Lower leg skin (tissue), 3 donors: ENCODE results near the gene PDZK1.
"Not testable (repeated sequence)": the region's sequence is repeated elsewhere in the genome, so short reads cannot be mapped to it uniquely, and the experiment has no call there.

Experiments
- POLR2A ChIP-seq, 2 donors: fragments of 450-650 bp; IDR thresholded peaks; one replicate each; pipeline ENCODE4 v1.6.1; 2016 to 2017; ENCODE audit warnings: antibody characterized with exemption in 2 of 2, mild to moderate bottlenecking in 1 of 2, moderate library complexity in 1 of 2
- TF ChIP-seq, protein P1 (sequence below), 3 donors: fragments of 450-650 bp; IDR thresholded peaks; one replicate each; pipeline ENCODE4 v1.5.1; 2016; ENCODE audit warnings: antibody characterized with exemption in 3 of 3, mild to moderate bottlenecking in 3 of 3, moderate library complexity in 2 of 3

DNA sequence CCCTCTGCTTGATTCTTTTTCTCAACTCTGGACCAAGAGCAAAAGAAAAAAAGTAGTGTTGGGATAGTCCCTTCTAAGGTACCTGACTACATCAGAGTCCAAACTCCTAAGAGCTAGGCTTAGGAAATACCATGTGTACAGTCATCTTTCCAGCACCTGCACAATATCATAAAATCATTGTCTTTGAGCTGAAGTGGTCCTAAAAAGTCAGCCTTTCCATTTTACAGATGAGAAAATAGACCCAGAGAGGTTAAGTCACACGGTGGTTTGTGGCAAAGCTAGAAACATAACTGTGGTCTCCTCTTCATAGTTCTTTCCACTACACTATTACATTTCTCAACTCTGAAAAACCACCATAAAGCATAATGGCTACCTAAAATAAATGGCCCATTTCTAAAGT is 63.2 kb downstream of the PDZK1 start:
- TF ChIP-seq, protein P1, sequence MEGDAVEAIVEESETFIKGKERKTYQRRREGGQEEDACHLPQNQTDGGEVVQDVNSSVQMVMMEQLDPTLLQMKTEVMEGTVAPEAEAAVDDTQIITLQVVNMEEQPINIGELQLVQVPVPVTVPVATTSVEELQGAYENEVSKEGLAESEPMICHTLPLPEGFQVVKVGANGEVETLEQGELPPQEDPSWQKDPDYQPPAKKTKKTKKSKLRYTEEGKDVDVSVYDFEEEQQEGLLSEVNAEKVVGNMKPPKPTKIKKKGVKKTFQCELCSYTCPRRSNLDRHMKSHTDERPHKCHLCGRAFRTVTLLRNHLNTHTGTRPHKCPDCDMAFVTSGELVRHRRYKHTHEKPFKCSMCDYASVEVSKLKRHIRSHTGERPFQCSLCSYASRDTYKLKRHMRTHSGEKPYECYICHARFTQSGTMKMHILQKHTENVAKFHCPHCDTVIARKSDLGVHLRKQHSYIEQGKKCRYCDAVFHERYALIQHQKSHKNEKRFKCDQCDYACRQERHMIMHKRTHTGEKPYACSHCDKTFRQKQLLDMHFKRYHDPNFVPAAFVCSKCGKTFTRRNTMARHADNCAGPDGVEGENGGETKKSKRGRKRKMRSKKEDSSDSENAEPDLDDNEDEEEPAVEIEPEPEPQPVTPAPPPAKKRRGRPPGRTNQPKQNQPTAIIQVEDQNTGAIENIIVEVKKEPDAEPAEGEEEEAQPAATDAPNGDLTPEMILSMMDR (IDR thresholded peaks at IDR 0.05): not testable (repeated sequence)
- not testable (repeated sequence) for TF ChIP-seq POLR2A (IDR thresholded peaks at IDR 0.05)
